KOPT-K1 (cell line): Measurements from ENCODE around the gene DAGLB.
"Not testable (repeated sequence)": the region's sequence is repeated elsewhere in the genome, so short reads cannot be mapped to it uniquely, and the experiment has no call there.

Experiments
- H3K27ac ChIP-seq: fragments of 200-600 bp; sonication (generic); 2 replicates; pipeline ENCODE4 v1.5.1; 2016; ENCODE audit warnings: antibody characterized with exemption, mild to moderate bottlenecking, low read depth, low read length; ENCODE audit not compliant: poor library complexity, severe bottlenecking
- H3K36me3 ChIP-seq: fragments of 200-600 bp; sonication (generic); 2 replicates; pipeline ENCODE4 v1.5.1; 2017; ENCODE audit warnings: antibody characterized with exemption, mild to moderate bottlenecking, low read length, moderate library complexity; ENCODE audit not compliant: insufficient read depth
- H3K9me3 ChIP-seq: fragments of 200-600 bp; sonication (generic); 2 replicates; pipeline ENCODE4 v1.5.1; 2017; ENCODE audit warnings: antibody characterized with exemption, low read length, mild to moderate bottlenecking; ENCODE audit not compliant: insufficient read depth, poor library complexity, severe bottlenecking

DAGLB gene

DNA sequence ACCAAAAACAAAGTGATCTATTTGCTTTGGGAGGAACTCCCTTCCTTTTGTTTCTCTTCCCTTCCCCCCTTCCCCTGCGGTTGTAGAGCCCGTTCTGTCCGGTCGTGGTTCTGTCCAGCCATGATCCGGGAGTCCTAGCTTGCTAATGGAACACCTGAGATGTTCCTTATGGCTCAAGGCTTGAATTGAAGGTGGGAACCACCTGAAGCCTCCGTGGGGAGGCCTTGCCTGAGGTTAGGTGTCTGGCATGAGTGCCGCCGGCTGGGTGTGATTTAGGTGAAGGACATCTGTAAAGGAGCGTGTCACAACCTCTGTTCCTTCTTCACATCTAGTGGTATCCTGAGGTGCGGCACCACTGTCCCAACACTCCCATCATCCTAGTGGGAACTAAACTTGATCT is 46.2 kb downstream of the DAGLB start:
- Histone ChIP-seq H3K9me3 (no peaks in the 10 kb centered on the region), H3K36me3 (peaks cover 91% of the 10 kb centered on the region), H3K27ac (no peak overlapping the region)

GRCh38 chr7:6400243-6401105 is 47.3 kb downstream of the DAGLB start:
- not testable (repeated sequence) for H3K27ac ChIP-seq
- peaks cover 89% of the 10 kb centered on the region for H3K36me3 ChIP-seq

DNA sequence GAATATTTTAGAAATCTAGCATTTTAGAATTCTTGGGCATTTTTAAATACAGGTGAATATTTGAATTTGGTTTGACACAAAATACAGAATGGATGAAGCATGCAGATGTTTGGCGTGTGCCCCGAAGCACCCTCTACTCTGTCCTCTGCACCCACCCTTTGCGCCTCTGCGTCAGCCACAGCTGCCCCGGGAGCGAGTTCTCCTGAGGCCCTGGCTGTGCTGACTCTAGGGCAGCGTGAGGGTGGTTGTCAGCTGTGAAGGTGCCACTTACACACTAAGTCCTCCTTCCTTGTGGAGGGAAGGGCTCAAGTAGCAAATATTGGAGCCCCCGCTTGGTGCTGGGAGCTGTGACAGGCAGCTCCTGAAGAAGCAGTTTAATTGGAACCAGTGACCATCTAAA is 48.4 kb downstream of the DAGLB start:
- Histone ChIP-seq H3K9me3 (no peaks in the 10 kb centered on the region), H3K36me3 (peaks cover 87% of the 10 kb centered on the region), H3K27ac (no peak overlapping the region)

More at GRCh38 chr7:6400243-6401105, 47.3 kb downstream of the DAGLB start:
- not testable (repeated sequence) for H3K9me3 ChIP-seq

DNA sequence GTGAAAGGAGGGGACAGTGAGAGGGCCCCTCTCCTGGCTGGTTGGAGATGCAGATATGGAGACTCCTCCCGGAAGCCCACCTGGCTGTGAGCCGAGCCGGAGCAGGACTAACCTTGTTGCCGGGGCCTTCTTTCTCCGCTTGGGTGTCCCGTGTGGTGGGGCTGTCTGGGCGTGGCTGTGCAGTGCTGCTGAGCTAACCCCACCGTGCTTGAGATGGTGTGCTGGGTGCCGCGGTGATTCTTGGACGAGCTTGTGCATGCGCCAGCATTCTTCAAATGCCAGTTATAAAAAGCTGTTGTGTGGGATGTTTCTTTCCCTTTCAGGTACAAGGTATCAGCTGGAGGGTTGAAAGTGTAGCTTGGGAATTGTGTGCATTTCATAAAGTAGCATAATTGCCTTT is 48.8 kb downstream of the DAGLB start:
- peaks cover 87% of the 10 kb centered on the region for H3K36me3 ChIP-seq
- H3K9me3 ChIP-seq: no peaks in the 10 kb centered on the region
- no peak overlapping the region for H3K27ac ChIP-seq

DNA sequence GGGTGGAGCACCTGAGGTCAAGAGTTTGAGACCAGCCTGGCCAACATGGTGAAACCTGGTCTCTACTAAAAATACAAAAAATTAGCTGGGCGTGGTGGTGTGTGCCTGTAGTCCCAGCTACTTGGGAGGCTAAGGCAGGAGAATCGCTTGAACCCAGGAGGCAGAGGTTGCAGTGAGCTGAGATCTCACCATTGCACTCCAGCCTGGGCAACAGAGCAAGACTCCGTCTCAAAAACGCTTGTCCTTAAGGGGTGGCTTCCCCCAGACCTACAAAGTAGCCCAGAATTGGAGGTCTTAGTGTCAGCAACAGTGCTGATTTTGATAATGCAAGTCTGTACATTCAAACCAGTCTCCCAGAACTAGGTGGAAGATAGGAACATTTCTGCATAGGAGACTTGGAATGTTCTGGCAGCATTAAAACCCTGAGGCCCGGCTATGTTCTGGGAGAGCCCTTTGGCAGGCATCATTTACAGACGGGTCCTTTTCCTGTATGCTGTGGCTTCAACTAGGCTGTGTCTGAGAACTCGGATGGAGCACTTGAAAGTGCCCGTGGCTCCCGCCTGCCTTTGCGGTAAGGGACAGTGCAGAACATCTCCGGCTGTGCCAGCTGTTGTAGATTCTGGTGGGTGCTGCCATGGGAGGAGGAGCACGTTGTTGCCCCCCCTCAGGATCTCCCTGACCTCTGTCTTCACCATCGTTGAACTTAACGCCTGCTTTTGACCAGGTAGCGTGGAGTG is 49.8 kb downstream of the DAGLB start:
- peaks cover 87% of the 10 kb centered on the region for H3K36me3 ChIP-seq
- not testable (repeated sequence) for H3K27ac ChIP-seq, H3K9me3 ChIP-seq

DNA sequence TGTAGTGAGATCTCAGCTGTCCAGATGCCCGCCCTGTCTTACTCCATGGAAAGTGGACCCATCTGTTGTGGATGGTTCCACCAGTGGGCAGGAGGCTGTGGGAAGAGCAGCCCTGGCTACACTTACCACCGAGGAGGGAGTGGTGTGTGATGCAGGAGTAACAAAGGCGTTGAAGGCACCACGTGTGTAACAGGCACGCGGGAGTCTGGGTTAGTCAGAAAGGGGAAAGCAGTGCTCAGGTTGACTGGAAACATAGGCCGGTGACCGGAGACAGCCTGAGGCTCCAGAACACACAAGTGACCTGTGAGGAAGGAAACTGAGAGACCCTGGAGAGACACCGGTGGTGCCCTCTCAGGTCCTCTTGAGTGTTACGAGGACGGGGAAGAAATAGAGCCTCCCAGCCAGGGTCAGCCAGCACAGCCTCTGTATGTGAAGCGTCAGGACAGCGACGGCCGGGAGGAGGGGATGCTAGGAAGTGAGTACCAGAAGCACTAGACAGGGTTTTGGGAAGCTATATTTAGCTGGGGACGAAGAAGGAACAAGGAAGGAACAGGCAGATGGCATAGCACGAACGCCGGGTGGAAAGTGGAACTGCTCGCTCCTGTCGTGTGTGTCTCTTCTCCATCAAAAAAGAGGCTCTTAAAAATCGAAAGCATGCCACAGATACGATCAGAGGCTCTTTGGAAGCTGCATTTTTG is 51.7 kb downstream of the DAGLB start:
- no peaks in the 10 kb centered on the region for H3K9me3 ChIP-seq
- peaks cover 88% of the 10 kb centered on the region for H3K36me3 ChIP-seq

GRCh38 chr7:6394114-6394513 is 53.6 kb downstream of the DAGLB start:
- Histone ChIP-seq H3K27ac (no peak overlapping the region), H3K36me3 (peaks cover 86% of the 10 kb centered on the region), H3K9me3 (no peaks in the 10 kb centered on the region)

More for the DNA sequence above, 51.7 kb downstream of the DAGLB start:
- H3K27ac ChIP-seq: no peak overlapping the region

GRCh38 chr7:6393667-6394056 is 54.1 kb downstream of the DAGLB start:
- H3K27ac ChIP-seq: no peak overlapping the region
- no peaks in the 10 kb centered on the region for H3K9me3 ChIP-seq
- H3K36me3 ChIP-seq: peaks cover 84% of the 10 kb centered on the region

- Histone ChIP-seq H3K36me3 (peaks cover 84% of the 10 kb centered on the region), H3K27ac (no peak overlapping the region), H3K9me3 (no peaks in the 10 kb centered on the region)
These were observed 54.8 kb downstream of the DAGLB start for GRCh38 chr7:6392712-6393666.

GRCh38 chr7:6389728-6390127 is 58.0 kb downstream of the DAGLB start:
- Histone ChIP-seq H3K36me3 (peaks cover 77% of the 10 kb centered on the region), H3K9me3 (no peaks in the 10 kb centered on the region), H3K27ac (no peak overlapping the region)

- no peak overlapping the region for H3K27ac ChIP-seq
- peaks cover 65% of the 10 kb centered on the region for H3K36me3 ChIP-seq
- no peaks in the 10 kb centered on the region for H3K9me3 ChIP-seq
These were observed 59.9 kb downstream of the DAGLB start for GRCh38 chr7:6387734-6388294.

GRCh38 chr7:6386779-6387178 is 61.0 kb downstream of the DAGLB start:
- no peaks in the 10 kb centered on the region for H3K9me3 ChIP-seq
- H3K36me3 ChIP-seq: peaks cover 62% of the 10 kb centered on the region
- H3K27ac ChIP-seq: no peak overlapping the region

GRCh38 chr7:6385909-6386560 is 61.7 kb downstream of the DAGLB start:
- H3K36me3 ChIP-seq: peaks cover 62% of the 10 kb centered on the region

More at GRCh38 chr7:6385909-6386560, 61.7 kb downstream of the DAGLB start:
- Histone ChIP-seq H3K9me3 (no peaks in the 10 kb centered on the region), H3K27ac (no peak overlapping the region)
